Measurements from ENCODE around the gene BAIAP2. TPM values are rescaled to one million over a fixed set of nuclear protein-coding genes. Genes with fewer than 3 reads are reported as not detected.

BAIAP2 gene
- total and polyA plus RNA-seq, 7 donors, result 6.5 to 52.3 (median 32.6) TPM

GRCh38 chr17:81006891-81007290, 28.1 kb upstream of the BAIAP2 start:
- Histone ChIP-seq H3K27ac (no peak overlapping the region), H3K9me3 (peaks cover 0 to 7% (median 0%) of the 10 kb centered on the region in 4 donors), H3K27me3 (peaks cover 16 to 44% (median 25%) of the 10 kb centered on the region in 3 donors), H3K4me1 (peaks cover 0 to 32% (median 30%) of the 10 kb centered on the region in 4 donors), H3K4me3 (no peak overlapping the region), H3K36me3 (no peaks in the 10 kb centered on the region)
- 83 to 86% methylated on average over 10 of the region's 10 CpGs for WGBS, 2 donors
- TF ChIP-seq POLR2AphosphoS5 (IDR thresholded peaks at IDR 0.05), result no peak
- TF ChIP-seq EP300 (IDR thresholded peaks at IDR 0.05), result no peak
- TF ChIP-seq POLR2A (IDR thresholded peaks at IDR 0.05), result no peak
- intact Hi-C loops (cut with DNase I), result no loop called here
- no peak for DNase-seq

GRCh38 chr17:81008140-81008539, 26.8 kb upstream of the BAIAP2 start:
- H3K4me1 ChIP-seq, result peaks cover 0 to 24% (median 19%) of the 10 kb centered on the region in 4 donors
- DNase-seq, result no peak
- no peaks in the 10 kb centered on the region for H3K36me3 ChIP-seq
- H3K9me3 ChIP-seq, result peaks cover 0 to 7% (median 0%) of the 10 kb centered on the region in 4 donors
- TF ChIP-seq POLR2AphosphoS5 (IDR thresholded peaks at IDR 0.05) (no peak), CTCF (IDR thresholded peaks at IDR 0.05) (no peak), POLR2A (IDR thresholded peaks at IDR 0.05) (no peak), EP300 (IDR thresholded peaks at IDR 0.05) (no peak)
- intact Hi-C loops (cut with DNase I), result no loop called here
- no peak overlapping the region for H3K4me3 ChIP-seq
- peaks cover 16 to 37% (median 23%) of the 10 kb centered on the region in 3 donors for H3K27me3 ChIP-seq
- WGBS, 2 donors, result 89% methylated on average over 11 of the region's 11 CpGs
- H3K27ac ChIP-seq, result no peak overlapping the region

- H3K9me3 ChIP-seq, result peaks cover 0 to 7% (median 0%) of the 10 kb centered on the region in 4 donors
- H3K27ac ChIP-seq, result no peak overlapping the region
- 81 to 90% methylated on average over 14 of the region's 14 CpGs for WGBS, 2 donors
- peaks cover 0 to 20% (median 10%) of the 10 kb centered on the region in 4 donors for H3K4me1 ChIP-seq
- DNase-seq, result no peak
- H3K27me3 ChIP-seq, result peaks cover 9 to 27% (median 13%) of the 10 kb centered on the region in 3 donors
- no peak for TF ChIP-seq CTCF (IDR thresholded peaks at IDR 0.05)
- TF ChIP-seq EP300 (IDR thresholded peaks at IDR 0.05), result no peak
- TF ChIP-seq POLR2AphosphoS5 (IDR thresholded peaks at IDR 0.05), result no peak
- no peak for TF ChIP-seq POLR2A (IDR thresholded peaks at IDR 0.05)
- H3K4me3 ChIP-seq, result no peak overlapping the region
- intact Hi-C loops (cut with DNase I), result no loop called here
- no peaks in the 10 kb centered on the region for H3K36me3 ChIP-seq
These were observed 25.8 kb upstream of the BAIAP2 start for GRCh38 chr17:81009136-81009535.

- Histone ChIP-seq H3K4me3 (no peak overlapping the region), H3K36me3 (no peaks in the 10 kb centered on the region), H3K27ac (no peak overlapping the region), H3K9me3 (peaks cover 0 to 7% (median 0%) of the 10 kb centered on the region in 4 donors), H3K4me1 (peaks cover 0 to 27% (median 8%) of the 10 kb centered on the region in 4 donors), H3K27me3 (peaks cover 0 to 9% (median 0%) of the 10 kb centered on the region in 3 donors)
- TF ChIP-seq POLR2AphosphoS5 (IDR thresholded peaks at IDR 0.05), result no peak
- TF ChIP-seq EP300 (IDR thresholded peaks at IDR 0.05), result no peak
- no peak for TF ChIP-seq POLR2A (IDR thresholded peaks at IDR 0.05)
- no peak for TF ChIP-seq CTCF (IDR thresholded peaks at IDR 0.05)
- 55 to 83% methylated on average over 2 of the region's 2 CpGs for WGBS, 2 donors
- intact Hi-C loops (cut with DNase I), result no loop called here
- DNase-seq, result no peak
These were observed 24.0 kb upstream of the BAIAP2 start for GRCh38 chr17:81010935-81011334.

- Histone ChIP-seq H3K4me3 (no peak overlapping the region), H3K9me3 (peaks cover 0 to 7% (median 0%) of the 10 kb centered on the region in 4 donors), H3K36me3 (no peaks in the 10 kb centered on the region), H3K4me1 (peaks cover 0 to 27% (median 8%) of the 10 kb centered on the region in 4 donors), H3K27ac (no peak overlapping the region), H3K27me3 (no peaks in the 10 kb centered on the region)
- DNase-seq, result no peak
- intact Hi-C loops (cut with DNase I), result no loop called here
- TF ChIP-seq CTCF (IDR thresholded peaks at IDR 0.05) (no peak), EP300 (IDR thresholded peaks at IDR 0.05) (no peak), POLR2AphosphoS5 (IDR thresholded peaks at IDR 0.05) (no peak), POLR2A (IDR thresholded peaks at IDR 0.05) (no peak)
- WGBS, 2 donors, result 59 to 77% methylated on average over 3 of the region's 3 CpGs
These were observed 23.0 kb upstream of the BAIAP2 start for GRCh38 chr17:81011951-81012350.
